BJ (cell line): ENCODE measurements around the gene GUCY1A2. TPM values are rescaled to one million over a fixed set of nuclear protein-coding genes. Genes with fewer than 3 reads are reported as not detected.

Experiments used
- CTCF ChIA-PET: fragments of 350-600 bp; formaldehyde crosslinking; extraction: SDS; loops from one replicate; lab custom pipeline; 2021; ENCODE audit warnings: antibody characterized with exemption, inconsistent platforms; lab: Yijun Ruan, JAX
- POLR2A ChIA-PET: fragments of 300-600 bp; sonication (Branson Sonifier 250); formaldehyde crosslinking; extraction: SDS; loops from one replicate; lab custom pipeline; 2021; ENCODE audit warnings: antibody characterized with exemption; lab: Charles Lee
- DNase-seq: peaks from one replicate; pipeline ENCODE4 v3.0.0-alpha.2; 2011; ENCODE audit warnings: low read depth
- H3K27me3 ChIP-seq: 2 replicates; pipeline ENCODE4 v1.6.0; 2011; ENCODE audit warnings: low read length; ENCODE audit not compliant: control insufficient read depth, insufficient read depth
- H3K36me3 ChIP-seq: 2 replicates; pipeline ENCODE4 v1.5.1; 2011; ENCODE audit warnings: low read length; ENCODE audit not compliant: control insufficient read depth, insufficient read depth
- H3K4me3 ChIP-seq: 2 replicates; pipeline ENCODE4 v1.5.1; 2011; ENCODE audit warnings: low read depth, mild to moderate bottlenecking, control low read depth, low read length
- polyA plus RNA-seq: library from polyadenylated mRNA; depleted of rRNA; stranded (reverse); fragments of >200 nt; gene quantifications from 2 replicates; pipeline ENCODE4 v1.2.3, GENCODE V29; 2011
- TF ChIP-seq, protein P1 (sequence below): IDR thresholded peaks from 2 replicates; pipeline ENCODE4 v1.5.1; 2011; ENCODE audit warnings: low read depth, mild to moderate bottlenecking, control low read depth, inconsistent platforms, low read length, moderate library complexity; ENCODE audit not compliant: insufficient read depth

The GUCY1A2 gene
- polyA plus RNA-seq, 1 experiment: 0.53 TPM

GRCh38 chr11:106950067-106950491 is 68.2 kb downstream of the GUCY1A2 start:
- DNase-seq: no peak
- ChIA-PET POLR2A (no interaction called here), CTCF (no interaction called here)
- Histone ChIP-seq H3K4me3 (no peak overlapping the region), H3K27me3 (no peaks in the 10 kb centered on the region), H3K36me3 (no peaks in the 10 kb centered on the region)
- TF ChIP-seq, protein P1, sequence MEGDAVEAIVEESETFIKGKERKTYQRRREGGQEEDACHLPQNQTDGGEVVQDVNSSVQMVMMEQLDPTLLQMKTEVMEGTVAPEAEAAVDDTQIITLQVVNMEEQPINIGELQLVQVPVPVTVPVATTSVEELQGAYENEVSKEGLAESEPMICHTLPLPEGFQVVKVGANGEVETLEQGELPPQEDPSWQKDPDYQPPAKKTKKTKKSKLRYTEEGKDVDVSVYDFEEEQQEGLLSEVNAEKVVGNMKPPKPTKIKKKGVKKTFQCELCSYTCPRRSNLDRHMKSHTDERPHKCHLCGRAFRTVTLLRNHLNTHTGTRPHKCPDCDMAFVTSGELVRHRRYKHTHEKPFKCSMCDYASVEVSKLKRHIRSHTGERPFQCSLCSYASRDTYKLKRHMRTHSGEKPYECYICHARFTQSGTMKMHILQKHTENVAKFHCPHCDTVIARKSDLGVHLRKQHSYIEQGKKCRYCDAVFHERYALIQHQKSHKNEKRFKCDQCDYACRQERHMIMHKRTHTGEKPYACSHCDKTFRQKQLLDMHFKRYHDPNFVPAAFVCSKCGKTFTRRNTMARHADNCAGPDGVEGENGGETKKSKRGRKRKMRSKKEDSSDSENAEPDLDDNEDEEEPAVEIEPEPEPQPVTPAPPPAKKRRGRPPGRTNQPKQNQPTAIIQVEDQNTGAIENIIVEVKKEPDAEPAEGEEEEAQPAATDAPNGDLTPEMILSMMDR: no peak

DNA sequence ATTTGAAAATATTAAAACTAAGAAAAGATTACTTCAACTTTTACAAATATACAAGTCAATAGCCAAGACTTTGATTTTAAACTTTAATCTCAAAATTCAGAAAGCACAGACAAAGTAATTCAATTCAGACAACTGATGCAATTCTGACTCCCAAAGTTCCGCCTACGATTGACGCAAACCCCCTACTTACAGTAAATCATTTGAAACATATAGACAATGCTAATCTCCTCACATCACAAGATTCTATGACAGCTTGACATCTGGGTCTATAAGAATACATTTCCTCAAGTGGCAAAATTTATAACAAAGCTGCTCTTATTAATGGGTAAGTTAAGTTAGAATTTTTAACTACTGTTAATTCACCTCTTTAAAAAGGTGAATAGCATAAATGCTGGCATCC is 75.2 kb downstream of the GUCY1A2 start:
- ChIA-PET POLR2A (no interaction called here), CTCF (no interaction called here)
- Histone ChIP-seq H3K36me3 (no peaks in the 10 kb centered on the region), H3K4me3 (no peak overlapping the region), H3K27me3 (no peaks in the 10 kb centered on the region)
- no peak for DNase-seq
- TF ChIP-seq, protein P1: no peak

GRCh38 chr11:106939157-106939556 is 79.1 kb downstream of the GUCY1A2 start:
- ChIA-PET POLR2A (no interaction called here), CTCF (no interaction called here)
- H3K4me3 ChIP-seq: no peak overlapping the region
- H3K27me3 ChIP-seq: no peaks in the 10 kb centered on the region
- H3K36me3 ChIP-seq: no peaks in the 10 kb centered on the region
- TF ChIP-seq, protein P1: no peak
- DNase-seq: no peak

DNA sequence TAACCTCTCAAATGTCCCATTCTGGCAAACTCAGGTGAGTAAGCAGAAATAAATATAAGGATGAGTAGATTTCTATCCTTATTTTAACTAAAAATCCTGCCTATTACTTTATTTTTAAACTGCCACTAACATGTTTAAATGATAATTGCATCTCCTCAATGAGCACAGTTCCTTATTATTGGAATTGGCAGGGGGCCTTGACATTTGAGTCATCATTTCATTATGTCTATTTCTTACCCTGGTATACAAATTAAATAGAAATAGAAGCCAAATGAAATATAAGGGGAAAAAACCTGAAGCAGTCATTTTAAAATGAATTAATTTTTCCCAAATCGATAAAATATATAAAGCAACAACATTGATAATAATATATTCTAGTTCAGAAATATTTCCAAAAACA is 81.2 kb downstream of the GUCY1A2 start:
- ChIA-PET CTCF (no interaction called here), POLR2A (no interaction called here)
- TF ChIP-seq, protein P1: no peak
- H3K27me3 ChIP-seq: no peaks in the 10 kb centered on the region
- H3K4me3 ChIP-seq: no peak overlapping the region
- no peak for DNase-seq
- H3K36me3 ChIP-seq: no peaks in the 10 kb centered on the region

DNA sequence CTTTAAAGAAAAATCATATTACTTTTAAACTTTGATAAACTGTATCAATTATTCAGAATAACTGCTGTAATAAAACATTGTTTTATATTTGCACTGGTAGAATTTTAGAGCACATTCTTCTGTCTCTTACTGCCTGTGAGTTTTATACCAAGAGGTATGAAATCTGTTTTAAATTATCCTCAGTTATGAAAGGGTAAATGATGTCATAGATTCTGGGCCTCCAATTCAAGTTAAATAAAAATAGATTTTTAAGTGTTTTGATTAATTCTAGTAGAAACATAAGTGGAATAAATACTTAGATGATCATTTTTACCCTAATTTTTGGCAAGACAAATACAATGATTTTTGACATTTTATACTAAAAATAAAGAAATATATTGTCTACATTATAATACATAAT is 93.0 kb downstream of the GUCY1A2 start:
- Histone ChIP-seq H3K27me3 (no peaks in the 10 kb centered on the region), H3K4me3 (no peak overlapping the region), H3K36me3 (no peaks in the 10 kb centered on the region)
- POLR2A ChIA-PET: no interaction called here
- CTCF ChIA-PET: no interaction called here
- peak; percentile 41 for DNase-seq
- TF ChIP-seq, protein P1: no peak
